ENCODE measurements around the gene LHFPL3.

DNA sequence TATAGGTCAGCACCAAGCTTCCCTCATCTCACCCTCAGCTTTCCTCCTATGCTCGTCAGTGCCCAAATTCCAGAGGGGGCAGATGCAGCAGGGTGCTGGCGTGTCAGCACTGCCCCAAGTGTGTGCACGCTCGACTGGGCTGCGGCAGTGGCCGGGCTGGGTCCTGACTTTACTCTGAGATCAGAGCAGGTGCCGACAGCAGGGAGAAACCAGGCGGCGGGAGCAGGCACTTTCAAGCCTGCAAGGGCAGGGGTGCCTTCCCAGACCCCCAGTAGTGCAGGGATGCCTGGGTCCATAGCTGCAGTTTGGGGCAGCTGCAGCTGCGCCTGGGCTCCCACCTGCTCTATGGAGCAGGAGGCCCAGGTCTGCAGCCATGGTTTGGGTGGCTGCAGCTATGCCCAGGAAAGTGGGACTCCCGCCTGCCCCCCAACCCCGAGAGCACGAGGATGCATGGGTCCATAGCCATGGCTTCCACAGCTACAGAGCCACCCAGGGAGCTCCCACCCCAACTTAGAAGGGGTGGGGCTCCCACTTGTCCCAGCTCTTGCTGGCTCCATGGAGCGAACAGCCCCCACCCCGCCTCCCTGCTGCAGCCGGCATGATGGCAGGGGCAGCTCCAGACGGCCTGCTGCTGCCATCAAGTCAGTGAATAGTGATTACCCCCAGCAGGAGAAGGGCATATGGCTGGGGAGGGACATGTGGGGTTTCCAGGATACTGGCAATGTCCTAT, 486.4 kb downstream of the LHFPL3 start:
- TF ChIP-seq POLR2A (IDR thresholded peaks at IDR 0.05; ENCODE audit: borderline replicate concordance, extremely low read depth, insufficient read depth, insufficient read length): no peak
- TF ChIP-seq, protein P1, sequence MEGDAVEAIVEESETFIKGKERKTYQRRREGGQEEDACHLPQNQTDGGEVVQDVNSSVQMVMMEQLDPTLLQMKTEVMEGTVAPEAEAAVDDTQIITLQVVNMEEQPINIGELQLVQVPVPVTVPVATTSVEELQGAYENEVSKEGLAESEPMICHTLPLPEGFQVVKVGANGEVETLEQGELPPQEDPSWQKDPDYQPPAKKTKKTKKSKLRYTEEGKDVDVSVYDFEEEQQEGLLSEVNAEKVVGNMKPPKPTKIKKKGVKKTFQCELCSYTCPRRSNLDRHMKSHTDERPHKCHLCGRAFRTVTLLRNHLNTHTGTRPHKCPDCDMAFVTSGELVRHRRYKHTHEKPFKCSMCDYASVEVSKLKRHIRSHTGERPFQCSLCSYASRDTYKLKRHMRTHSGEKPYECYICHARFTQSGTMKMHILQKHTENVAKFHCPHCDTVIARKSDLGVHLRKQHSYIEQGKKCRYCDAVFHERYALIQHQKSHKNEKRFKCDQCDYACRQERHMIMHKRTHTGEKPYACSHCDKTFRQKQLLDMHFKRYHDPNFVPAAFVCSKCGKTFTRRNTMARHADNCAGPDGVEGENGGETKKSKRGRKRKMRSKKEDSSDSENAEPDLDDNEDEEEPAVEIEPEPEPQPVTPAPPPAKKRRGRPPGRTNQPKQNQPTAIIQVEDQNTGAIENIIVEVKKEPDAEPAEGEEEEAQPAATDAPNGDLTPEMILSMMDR (IDR thresholded peaks at IDR 0.05 in 2 of 3, conservative IDR thresholded peaks at IDR 0.05 in 1 of 3; ENCODE audit: borderline replicate concordance in 1 of 3, insufficient read depth in 1 of 3, low read depth in 2 of 3, low read length in 2 of 3): no peak
- TF ChIP-seq TCF7L2 (IDR thresholded peaks at IDR 0.05; ENCODE audit: borderline replicate concordance, extremely low read depth, insufficient read depth, insufficient read length): no peak
- no peak for TF ChIP-seq EZH2 (IDR thresholded peaks at IDR 0.05)
- TF ChIP-seq ELF1 (IDR thresholded peaks at IDR 0.05; ENCODE audit: borderline replicate concordance, low read depth): no peak
- no peak for TF ChIP-seq SP1 (IDR thresholded peaks at IDR 0.05; ENCODE audit: low read depth)
- TF ChIP-seq, protein P2, sequence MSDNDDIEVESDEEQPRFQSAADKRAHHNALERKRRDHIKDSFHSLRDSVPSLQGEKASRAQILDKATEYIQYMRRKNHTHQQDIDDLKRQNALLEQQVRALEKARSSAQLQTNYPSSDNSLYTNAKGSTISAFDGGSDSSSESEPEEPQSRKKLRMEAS (IDR thresholded peaks at IDR 0.05): no peak
- no peak for TF ChIP-seq POLR2AphosphoS5 (IDR thresholded peaks at IDR 0.05; ENCODE audit: low read depth, low read length)
- no peak for TF ChIP-seq ZNF274 (IDR thresholded peaks at IDR 0.05; ENCODE audit: low read depth, low read length)
- TF ChIP-seq, protein P3, sequence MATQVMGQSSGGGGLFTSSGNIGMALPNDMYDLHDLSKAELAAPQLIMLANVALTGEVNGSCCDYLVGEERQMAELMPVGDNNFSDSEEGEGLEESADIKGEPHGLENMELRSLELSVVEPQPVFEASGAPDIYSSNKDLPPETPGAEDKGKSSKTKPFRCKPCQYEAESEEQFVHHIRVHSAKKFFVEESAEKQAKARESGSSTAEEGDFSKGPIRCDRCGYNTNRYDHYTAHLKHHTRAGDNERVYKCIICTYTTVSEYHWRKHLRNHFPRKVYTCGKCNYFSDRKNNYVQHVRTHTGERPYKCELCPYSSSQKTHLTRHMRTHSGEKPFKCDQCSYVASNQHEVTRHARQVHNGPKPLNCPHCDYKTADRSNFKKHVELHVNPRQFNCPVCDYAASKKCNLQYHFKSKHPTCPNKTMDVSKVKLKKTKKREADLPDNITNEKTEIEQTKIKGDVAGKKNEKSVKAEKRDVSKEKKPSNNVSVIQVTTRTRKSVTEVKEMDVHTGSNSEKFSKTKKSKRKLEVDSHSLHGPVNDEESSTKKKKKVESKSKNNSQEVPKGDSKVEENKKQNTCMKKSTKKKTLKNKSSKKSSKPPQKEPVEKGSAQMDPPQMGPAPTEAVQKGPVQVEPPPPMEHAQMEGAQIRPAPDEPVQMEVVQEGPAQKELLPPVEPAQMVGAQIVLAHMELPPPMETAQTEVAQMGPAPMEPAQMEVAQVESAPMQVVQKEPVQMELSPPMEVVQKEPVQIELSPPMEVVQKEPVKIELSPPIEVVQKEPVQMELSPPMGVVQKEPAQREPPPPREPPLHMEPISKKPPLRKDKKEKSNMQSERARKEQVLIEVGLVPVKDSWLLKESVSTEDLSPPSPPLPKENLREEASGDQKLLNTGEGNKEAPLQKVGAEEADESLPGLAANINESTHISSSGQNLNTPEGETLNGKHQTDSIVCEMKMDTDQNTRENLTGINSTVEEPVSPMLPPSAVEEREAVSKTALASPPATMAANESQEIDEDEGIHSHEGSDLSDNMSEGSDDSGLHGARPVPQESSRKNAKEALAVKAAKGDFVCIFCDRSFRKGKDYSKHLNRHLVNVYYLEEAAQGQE (IDR thresholded peaks at IDR 0.05; ENCODE audit: low read depth): no peak
- TF ChIP-seq YY1 (IDR thresholded peaks at IDR 0.05; ENCODE audit: extremely low read depth, insufficient replicate concordance, low read depth, low read length): no peak
- no peak for TF ChIP-seq EGR1 (IDR thresholded peaks at IDR 0.05; ENCODE audit: low read depth)
- TF ChIP-seq FOSL1 (IDR thresholded peaks at IDR 0.05; ENCODE audit: low read depth): no peak
